ENCODE data around the gene KIF26B.

KIF26B gene

DNA sequence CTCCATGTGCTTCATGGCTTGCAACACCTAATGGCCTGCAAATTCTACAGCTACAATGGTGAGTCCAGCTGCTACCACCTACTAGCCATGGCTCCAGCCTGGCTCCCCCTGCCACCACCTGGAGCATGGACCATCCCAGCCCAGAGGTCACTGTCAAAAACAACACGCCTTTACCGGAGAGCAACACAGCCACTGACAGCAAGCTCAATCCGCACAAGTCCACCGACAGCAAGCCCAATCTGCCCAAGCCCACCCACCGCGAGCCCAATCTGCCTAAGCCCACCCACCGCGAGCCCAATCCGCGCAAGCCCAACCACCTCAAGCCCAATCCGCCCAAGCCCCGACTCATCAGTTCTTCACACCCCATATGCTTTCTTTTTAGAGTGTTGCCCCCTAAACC, 128.2 kb downstream of the KIF26B start:
- TF ChIP-seq, protein P1, sequence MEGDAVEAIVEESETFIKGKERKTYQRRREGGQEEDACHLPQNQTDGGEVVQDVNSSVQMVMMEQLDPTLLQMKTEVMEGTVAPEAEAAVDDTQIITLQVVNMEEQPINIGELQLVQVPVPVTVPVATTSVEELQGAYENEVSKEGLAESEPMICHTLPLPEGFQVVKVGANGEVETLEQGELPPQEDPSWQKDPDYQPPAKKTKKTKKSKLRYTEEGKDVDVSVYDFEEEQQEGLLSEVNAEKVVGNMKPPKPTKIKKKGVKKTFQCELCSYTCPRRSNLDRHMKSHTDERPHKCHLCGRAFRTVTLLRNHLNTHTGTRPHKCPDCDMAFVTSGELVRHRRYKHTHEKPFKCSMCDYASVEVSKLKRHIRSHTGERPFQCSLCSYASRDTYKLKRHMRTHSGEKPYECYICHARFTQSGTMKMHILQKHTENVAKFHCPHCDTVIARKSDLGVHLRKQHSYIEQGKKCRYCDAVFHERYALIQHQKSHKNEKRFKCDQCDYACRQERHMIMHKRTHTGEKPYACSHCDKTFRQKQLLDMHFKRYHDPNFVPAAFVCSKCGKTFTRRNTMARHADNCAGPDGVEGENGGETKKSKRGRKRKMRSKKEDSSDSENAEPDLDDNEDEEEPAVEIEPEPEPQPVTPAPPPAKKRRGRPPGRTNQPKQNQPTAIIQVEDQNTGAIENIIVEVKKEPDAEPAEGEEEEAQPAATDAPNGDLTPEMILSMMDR (conservative IDR thresholded peaks at IDR 0.05; ENCODE audit: low read depth) = no peak
- ChIA-PET CTCF (interaction anchor here (0.7 kb wide), 1 partner anchor 916 kb away, joined by 3 read pairs; no protein-coding TSS in a partner anchor), POLR2A (ENCODE audit: low non-redundant PET) (no interaction called here)
- no peak for DNase-seq (ENCODE audit: low spot score)
- H3K27ac ChIP-seq = no peak overlapping the region

DNA sequence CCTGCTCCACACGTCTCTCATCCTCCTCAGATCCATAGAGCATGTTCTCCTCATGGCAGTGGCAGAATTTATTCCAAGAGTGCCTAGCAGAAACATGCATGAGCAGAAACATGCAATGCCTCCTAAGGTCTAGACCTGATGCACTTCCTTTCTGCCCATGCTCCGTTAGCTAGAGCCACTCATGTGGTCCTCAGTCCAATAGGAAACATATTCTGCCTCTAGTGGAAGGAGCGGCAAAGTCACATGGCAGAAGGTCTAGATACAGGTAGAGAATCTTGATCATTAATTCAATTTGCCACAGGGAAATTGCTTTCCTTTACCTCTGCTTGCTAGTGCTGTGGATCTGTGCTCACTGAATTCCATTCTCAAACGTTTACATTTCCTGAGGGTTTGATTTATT, 130.4 kb downstream of the KIF26B start:
- TF ChIP-seq, protein P1 (conservative IDR thresholded peaks at IDR 0.05; ENCODE audit: low read depth) = no peak
- ChIA-PET CTCF (no interaction called here), POLR2A (ENCODE audit: low non-redundant PET) (no interaction called here)
- DNase-seq (ENCODE audit: low spot score) = no peak
- H3K27ac ChIP-seq = no peak overlapping the region

DNA sequence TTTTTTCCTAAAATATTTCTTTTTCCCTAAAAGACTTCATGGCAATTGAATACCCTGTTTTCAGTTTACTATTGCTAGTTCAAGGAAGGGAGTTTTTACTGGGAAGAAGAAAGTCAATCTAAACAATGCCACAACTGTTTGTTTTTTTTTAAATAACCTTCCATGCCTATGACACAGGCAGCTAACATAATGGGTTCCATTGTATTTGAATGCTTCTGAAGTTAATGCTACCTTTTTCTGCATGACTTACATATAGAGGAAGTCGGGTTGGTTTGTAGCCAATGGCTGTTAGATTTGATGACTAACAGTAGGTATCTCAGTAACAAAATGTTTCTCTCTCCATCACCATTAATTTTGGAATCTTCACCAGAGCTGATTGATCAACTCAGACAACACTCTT, 134.0 kb downstream of the KIF26B start:
- POLR2A ChIA-PET (ENCODE audit: low non-redundant PET) = interaction anchor here (0.6 kb wide), 1 partner anchor 23 kb away, joined by 3 read pairs; no protein-coding TSS in a partner anchor

DNA sequence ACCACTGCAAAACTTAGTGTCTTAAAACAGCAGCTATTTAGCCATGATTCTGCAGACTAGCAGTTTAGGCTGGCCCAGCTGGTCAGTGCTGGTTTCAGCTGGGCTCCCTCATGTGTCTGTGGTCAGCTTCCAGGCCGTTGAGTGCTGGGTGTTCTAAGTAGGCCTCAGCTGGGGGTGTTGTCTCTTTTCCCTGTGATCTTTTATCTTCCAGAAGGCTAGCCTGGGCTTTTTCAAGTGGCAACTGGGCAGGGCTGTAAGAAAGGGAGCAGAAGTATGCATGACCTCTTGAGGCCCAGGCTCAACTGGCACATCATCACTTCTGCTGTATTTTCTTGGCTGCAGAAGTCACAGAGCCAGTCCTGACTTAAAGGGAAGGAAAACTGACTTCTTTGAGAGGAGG, 136.1 kb downstream of the KIF26B start:
- no peak for DNase-seq (ENCODE audit: low spot score)
- CTCF ChIA-PET = no interaction called here
- POLR2A ChIA-PET (ENCODE audit: low non-redundant PET) = no interaction called here
- TF ChIP-seq, protein P1 (conservative IDR thresholded peaks at IDR 0.05; ENCODE audit: low read depth) = no peak
- H3K27ac ChIP-seq = no peak overlapping the region

More for the DNA sequence above, 134.0 kb downstream of the KIF26B start:
- CTCF ChIA-PET = no interaction called here
- TF ChIP-seq, protein P1 (conservative IDR thresholded peaks at IDR 0.05; ENCODE audit: low read depth) = no peak
- DNase-seq (ENCODE audit: low spot score) = no peak
- H3K27ac ChIP-seq = no peak overlapping the region

DNA sequence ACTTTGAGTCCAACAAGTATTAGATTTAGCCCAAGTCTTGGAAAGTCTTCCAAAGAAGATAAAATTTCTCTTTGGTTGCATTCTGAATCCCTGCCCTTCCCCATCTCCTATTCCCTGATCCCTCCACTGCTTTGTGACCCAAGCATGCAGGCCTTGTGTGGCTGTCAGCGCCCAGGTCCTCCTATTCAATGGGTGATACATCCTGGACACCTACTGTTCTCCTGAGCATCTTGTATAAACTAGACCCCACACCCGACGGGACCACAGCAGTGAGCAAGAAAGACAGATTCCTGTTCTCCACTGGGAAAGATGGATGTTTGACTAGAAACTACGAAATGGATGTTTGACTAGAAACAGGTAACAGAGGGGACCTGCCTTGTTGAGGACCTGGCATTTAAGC, 136.6 kb downstream of the KIF26B start:
- no peak overlapping the region for H3K27ac ChIP-seq
- DNase-seq (ENCODE audit: low spot score) = no peak
- CTCF ChIA-PET = no interaction called here
- POLR2A ChIA-PET (ENCODE audit: low non-redundant PET) = no interaction called here
- TF ChIP-seq, protein P1 (conservative IDR thresholded peaks at IDR 0.05; ENCODE audit: low read depth) = no peak

DNA sequence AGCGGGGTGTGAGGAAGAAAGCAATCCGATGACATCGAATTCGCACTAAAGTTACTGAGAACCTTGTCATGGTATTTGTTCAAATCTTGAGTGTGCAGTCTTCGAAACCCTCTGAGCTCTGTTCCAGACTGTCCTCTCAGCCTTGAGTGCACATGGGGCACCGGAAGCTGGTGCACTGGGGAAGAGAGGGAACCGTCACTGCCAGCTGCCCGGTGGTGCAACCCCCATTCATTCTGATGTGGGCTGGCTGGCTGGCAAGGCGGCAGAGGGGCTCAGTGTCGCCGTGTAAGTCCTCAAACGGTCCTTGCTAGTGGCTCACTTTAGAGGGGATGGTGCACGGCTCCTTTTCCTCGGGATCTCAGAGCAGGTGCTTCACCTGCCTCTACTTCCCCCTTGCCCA, 137.4 kb downstream of the KIF26B start:
- ChIA-PET CTCF (no interaction called here), POLR2A (ENCODE audit: low non-redundant PET) (no interaction called here)
- no peak for DNase-seq (ENCODE audit: low spot score)
- H3K27ac ChIP-seq = no peak overlapping the region
- TF ChIP-seq, protein P1 (conservative IDR thresholded peaks at IDR 0.05; ENCODE audit: low read depth) = no peak

DNA sequence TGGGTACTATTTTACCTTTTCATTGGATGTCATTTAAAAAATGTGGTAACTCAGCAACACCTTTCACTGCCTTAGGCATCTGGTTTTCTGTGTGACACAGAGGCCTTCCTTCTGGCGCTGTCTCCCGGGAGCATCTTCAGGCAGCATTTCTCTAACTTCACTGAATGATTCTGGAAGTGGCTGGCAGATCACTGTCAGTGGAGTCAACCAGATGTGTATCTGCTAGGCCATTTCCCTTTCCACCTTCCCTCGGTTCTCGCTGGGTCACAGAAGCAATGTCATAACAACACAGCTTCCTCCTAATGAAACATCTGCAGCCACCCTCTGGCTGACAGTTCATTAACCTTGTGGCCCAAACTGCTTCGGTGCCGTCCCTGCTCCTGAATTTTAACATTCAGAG, 137.8 kb downstream of the KIF26B start:
- CTCF ChIA-PET = no interaction called here
- TF ChIP-seq, protein P1 (conservative IDR thresholded peaks at IDR 0.05; ENCODE audit: low read depth) = no peak
- H3K27ac ChIP-seq = no peak overlapping the region
- POLR2A ChIA-PET (ENCODE audit: low non-redundant PET) = no interaction called here
- no peak for DNase-seq (ENCODE audit: low spot score)
